ENCODE data around the gene TMEM45A.
"Not testable (repeated sequence)": the region's sequence is repeated elsewhere in the genome, so short reads cannot be mapped to it uniquely, and the experiment has no call there.

TMEM45A gene

DNA sequence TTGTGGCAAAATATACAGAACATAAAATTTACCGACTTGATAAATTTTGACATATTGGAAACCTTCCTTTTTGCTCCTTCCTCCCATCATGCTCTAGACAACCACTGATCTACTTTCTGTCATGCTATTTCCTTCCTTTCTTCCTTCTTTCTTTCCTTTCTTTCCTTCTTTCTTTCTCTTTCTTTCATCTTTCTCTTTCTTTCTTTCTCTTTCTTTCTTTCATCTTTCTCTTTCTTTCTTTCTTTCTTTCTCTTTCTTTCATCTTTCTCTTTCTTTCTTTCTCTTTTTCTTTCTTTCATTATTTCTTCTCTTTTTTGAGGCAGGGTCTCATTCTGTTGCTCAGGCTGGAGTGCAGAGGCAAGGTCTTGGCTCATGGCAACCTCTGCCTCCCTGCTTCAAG is 8.9 kb upstream of the TMEM45A start:
- no peak for DNase-seq (ENCODE audit: low read depth, low spot score)

- DNase-seq (ENCODE audit: low read depth, low spot score) = no peak
Observed at GRCh38 chr3:100486808-100487207, 5.6 kb upstream of the TMEM45A start.

- DNase-seq (ENCODE audit: low read depth, low spot score) = no peak
Observed at GRCh38 chr3:100489118-100489517, 3.3 kb upstream of the TMEM45A start.

DNA sequence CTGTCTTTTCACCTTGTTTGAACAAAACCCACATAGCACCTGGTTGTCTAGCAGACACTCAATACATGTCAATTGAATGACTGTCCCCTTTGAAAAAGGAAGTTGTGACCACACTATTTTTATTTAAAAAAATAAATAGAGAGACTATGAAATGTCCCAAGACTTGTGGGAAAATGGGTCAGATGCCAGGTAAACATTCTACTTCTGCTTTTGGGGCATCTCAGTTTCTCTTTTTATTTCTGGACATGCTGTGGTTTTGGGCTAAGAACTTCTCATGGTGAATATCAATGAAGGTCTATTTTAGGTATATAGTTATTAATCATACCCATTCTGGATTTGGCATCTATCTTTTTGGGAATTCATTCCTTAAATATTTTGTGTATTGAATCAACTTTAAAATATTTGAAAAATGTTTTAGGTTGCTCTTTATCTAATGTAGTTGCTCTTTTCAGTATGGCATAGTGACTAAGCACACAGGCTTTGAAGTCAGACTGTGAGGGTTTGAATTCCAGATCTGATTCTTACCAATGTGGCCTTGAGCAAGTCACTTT is 4.4 kb downstream of the TMEM45A start:
- DNase-seq (ENCODE audit: low read depth, low spot score) = no peak

GRCh38 chr3:100499651-100500050 is 7.2 kb downstream of the TMEM45A start:
- no peak for DNase-seq (ENCODE audit: low read depth, low spot score)

DNA sequence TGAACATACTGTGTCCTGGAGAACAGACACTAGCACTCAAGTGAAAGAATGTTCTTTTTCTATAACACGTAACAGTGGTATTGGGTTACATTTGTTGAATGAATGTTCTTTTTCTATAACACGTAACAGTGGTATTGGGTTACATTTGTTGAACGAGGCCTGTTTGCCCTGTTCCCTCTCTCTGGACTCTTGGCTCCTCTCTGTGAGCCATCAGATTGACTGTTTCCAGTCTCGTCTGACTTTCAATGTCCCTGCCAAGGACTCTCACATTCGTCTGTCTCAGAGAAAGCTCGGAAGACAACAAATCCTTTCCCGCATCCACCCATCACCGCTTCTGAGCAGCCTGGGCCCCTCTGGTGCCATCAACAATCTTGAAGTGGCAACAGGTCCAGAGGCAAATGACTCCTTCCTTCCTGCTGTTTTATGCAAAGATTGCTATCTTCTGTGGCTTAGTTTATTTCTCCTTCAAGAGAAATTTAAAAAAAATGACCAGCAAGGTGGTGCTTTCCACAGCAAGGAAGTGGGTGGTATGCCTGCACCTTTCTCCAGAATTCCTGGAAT is 8.0 kb downstream of the TMEM45A start:
- no peak for DNase-seq (ENCODE audit: low read depth, low spot score)

DNA sequence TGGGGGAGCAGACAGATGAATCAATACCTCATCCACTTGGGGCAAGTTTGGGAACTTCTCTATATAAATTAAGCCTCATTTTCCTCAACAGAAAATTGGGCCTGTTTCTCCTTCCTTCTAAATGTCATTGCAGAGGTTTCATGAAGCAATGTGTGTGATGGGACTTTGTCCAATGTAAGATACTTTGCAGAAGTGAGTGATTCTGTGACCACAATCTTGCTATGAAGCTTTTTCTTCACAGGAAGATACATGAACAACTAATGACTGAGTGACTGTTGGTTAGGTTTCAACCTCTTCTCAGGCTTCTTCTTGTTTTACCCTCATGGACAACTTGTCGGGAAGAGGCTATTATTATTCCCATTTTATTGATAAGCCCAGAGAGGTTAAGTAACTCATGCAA is 11.0 kb downstream of the TMEM45A start:
- no peak for DNase-seq (ENCODE audit: low read depth, low spot score)

DNA sequence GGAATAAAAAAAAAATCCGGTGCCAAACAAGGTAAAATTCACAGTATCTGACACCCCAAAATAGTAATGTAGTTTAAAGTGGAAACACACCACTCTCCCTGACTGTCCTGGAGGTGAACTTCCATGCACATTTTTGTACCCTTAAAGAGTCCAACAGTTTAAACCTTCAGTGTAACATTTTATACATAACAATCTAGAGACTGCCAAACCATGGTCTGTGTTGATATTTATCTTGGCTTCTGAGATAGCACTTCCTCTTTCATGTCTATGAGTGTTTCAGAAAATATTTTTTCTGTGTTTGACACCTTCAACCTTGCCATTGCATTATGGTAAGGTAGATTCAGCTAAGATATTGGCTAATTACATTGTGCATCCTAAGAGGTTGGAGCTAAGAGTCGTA is 13.9 kb downstream of the TMEM45A start:
- DNase-seq (ENCODE audit: low read depth, low spot score) = no peak

DNA sequence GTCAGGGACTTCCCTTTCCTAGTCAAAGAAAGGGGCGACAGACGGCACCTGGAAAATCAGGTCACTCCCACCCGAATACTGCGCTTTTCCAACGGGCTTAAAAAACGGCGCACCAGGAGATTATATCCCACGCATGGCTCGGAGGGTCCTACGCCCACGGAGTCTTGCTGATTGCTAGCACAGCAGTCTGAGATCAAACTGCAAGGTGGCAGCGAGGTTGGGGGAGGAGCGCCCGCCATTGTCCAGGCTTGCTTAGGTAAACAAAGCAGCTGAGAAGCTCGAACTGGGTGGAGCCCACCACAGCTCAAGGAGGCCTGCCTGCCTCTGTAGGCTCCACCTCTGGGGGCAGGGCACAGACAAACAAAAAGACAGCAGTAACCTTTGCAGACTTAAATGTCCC is 17.4 kb downstream of the TMEM45A start:
- not testable (repeated sequence) for DNase-seq (ENCODE audit: low read depth, low spot score)

GRCh38 chr3:100516232-100516631 is 23.8 kb downstream of the TMEM45A start:
- no peak for DNase-seq (ENCODE audit: low read depth, low spot score)

DNA sequence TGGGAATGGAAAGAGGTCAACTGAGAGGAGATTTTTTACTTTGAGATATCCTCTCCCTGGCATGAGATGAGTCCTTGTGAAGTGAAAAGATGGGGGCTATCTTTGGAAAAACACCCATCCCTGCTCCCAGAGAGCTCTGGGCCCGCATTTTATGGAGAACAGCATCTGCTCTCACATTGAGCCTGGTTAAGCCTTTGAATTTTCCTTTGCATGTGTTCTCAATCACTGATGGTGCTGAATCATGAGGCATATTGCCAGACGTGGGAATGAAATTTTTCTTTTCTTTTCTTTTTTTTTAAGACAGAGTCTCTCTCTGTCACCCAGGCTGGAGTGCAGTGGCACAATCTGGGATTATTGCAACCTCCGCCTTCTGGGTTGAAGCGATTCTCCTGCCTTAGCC is 24.4 kb downstream of the TMEM45A start:
- DNase-seq (ENCODE audit: low read depth, low spot score) = no peak

DNA sequence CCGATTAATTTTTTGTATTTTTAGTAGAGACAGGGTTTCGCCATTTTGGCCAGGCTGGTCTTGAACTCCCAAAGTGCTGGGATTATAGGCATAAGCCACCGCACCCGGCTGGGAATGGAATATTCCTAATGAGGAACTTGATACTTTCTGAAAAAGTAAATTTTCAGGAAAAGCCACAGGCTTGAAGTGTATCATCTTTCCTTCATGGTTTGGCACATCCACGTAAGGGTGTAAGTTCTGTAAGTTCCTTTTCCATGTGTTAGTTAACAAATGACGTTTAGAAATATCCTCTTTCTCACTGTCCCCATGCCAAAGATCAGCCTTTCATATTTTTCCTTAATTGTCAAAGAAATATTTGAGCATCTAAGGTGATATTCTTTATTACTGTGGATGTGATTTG is 24.9 kb downstream of the TMEM45A start:
- no peak for DNase-seq (ENCODE audit: low read depth, low spot score)

DNA sequence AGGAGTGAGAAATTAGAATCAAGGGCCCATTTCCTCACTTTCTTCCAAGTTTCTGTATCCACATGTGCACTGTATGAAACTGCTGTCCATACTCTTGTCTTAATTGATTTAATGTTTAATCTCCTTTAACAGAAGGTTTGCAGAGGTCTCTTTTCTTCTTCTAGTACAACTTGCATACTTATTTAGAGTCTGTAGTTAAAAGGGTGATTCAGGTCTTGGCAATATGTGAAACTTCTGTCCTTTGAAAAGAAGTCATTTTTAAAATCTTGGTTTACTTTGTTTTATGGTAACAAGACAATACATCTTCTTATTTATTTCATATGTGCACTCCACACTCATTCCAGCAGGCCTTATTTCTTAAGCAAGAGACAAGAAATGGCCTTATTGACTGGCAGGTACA is 25.8 kb downstream of the TMEM45A start:
- DNase-seq (ENCODE audit: low read depth, low spot score) = no peak

DNA sequence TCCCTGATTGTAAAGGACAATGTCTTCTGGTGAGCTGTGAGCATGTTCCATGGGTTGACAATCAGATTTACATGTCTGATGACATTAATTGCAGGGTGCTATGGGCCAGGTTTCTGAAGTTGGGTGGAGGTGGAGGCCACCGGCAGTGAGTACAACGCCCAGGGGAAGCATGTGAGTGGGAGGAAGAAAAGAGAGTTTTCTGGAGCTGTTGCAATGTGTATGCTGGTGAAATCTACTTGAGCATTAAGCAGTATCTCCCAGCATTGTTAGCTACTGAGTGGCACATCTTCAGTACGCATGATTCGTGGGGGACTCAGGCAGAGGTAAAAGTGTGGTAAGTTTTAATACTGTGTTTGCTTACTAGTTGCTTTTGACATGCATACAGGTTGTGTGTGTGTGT is 26.6 kb downstream of the TMEM45A start:
- DNase-seq (ENCODE audit: low read depth, low spot score) = no peak

- no peak for DNase-seq (ENCODE audit: low read depth, low spot score)
Observed at GRCh38 chr3:100521439-100521845, 29.0 kb downstream of the TMEM45A start.

GRCh38 chr3:100522125-100522524 is 29.7 kb downstream of the TMEM45A start:
- no peak for DNase-seq (ENCODE audit: low read depth, low spot score)

DNA sequence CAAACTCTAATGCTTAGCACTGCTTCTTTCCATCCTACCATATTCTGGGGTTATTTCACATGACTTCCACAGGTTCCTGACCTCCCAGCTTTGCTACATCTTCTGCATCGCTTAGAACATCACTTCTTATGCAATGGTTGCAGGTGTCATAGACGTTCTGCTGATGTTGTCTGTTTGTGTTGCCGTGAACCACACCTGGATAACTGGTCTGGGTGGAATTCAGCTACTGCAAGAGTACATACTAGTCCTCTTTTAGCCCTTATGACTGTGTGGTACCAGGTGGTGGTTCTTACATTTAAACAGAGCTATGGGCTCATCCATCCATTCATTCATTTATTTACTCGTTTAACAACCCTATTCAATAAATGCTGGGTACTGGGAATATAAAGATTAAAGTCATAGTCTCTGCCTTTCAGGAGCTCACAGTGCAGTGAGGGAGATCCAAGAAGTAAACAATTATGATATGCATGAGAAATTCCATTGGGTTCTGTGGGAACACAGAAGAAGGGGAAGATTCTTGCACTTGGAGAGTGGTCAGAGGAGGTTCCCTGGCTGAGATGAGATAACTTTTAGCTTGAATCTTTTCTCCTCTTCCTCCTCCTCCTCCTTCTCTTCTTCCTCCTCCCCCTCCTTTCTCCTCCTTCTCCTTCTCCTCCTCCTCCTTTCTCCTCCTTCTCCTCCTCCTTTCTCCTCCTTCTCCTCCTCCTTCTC is 30.8 kb downstream of the TMEM45A start:
- DNase-seq (ENCODE audit: low read depth, low spot score) = no peak

GRCh38 chr3:100525753-100526612 is 33.6 kb downstream of the TMEM45A start:
- no peak for DNase-seq (ENCODE audit: low read depth, low spot score)

GRCh38 chr3:100526613-100527346 is 34.4 kb downstream of the TMEM45A start:
- DNase-seq (ENCODE audit: low read depth, low spot score) = no peak

GRCh38 chr3:100527347-100527735 is 34.9 kb downstream of the TMEM45A start:
- no peak for DNase-seq (ENCODE audit: low read depth, low spot score)

- no peak for DNase-seq (ENCODE audit: low read depth, low spot score)
Observed at GRCh38 chr3:100531093-100531492, 38.7 kb downstream of the TMEM45A start.

DNA sequence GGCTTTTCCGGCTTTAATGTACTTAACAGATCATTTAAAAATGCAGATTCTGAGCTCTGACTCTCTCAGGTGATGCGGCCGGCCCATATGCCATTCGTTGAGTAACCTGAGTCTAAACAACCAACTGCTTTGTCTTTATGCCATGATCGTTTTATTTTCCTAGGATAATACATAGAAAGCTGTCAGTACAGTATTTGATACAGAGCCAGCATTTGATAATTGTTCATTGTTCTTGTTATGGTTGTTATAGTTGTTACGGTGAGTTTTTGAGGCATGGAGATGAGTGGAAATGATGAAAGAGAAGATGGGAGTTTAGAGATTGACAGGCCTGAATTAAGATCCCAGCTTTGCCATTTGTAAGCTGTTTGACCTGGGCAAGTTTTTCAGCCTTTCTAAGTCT is 40.0 kb downstream of the TMEM45A start:
- no peak for DNase-seq (ENCODE audit: low read depth, low spot score)

All from iPS DF 19.7 (cell line).